Eye (tissue), 1 donor: ENCODE results near the gene INTS11.
A peak's percentile ranks its signal among the peaks of the same experiment; 100 is the strongest.

Experiments
- DNase-seq: peaks from one replicate; pipeline ENCODE4 v3.0.0-alpha.2; 2015

The INTS11 gene

DNA sequence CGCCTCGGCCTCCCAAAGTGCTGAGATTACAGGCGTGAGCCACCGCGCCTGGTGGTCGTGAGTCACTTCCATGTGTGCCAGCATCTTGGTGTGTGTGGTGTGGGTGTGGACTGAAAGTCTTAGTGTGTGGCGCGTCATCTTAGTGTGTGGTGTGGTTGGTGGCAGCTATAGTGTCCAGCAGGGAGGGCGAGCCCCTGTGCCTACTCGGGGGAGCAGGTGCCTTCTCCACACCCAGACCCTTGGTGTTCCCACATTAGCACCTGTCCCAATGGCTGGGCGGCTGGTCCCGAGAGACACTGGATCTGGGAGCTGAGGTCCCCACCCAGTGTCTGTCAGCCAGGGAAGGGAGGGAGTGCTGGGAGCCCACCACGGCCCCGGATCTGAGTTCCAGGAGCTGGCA is 41.5 kb downstream of the INTS11 start:
- DNase-seq = no peak

- DNase-seq = no peak
Measured at GRCh38 chr1:1281533-1282321, 42.7 kb downstream of the INTS11 start.

DNA sequence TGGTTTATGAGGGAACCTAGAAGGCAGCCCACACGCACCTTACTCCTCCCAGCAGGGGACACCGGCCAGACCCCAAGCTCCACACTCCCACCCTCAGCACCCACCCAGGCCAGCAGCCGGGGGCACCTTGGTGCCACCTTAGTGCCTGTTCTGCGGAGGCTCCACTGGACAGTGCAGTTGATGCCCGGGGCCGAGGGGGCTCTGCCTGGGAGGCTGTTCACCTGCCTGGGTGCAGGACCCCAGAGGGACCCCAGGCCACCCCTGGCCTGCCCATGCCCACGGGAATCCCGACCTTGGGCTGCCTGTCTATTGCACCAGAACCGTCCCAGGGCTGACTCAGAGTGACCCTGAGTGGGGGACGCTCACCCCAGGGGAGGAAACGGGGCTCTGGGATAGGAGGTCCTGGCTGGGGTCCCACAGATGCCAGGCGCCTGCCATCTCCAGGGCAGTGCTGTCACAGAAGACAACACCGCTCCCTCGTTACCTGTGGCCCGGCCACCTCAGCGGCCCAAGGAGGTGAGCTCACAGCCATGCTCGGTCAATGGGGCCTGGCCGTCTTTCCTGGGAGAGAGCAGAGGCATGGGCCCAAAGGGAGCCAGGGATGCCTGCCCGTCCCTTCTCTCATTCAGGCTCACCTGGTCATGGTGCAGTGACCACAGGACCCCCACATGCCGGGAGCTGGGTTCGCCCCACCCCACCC is 43.5 kb downstream of the INTS11 start:
- DNase-seq = no peak

DNA sequence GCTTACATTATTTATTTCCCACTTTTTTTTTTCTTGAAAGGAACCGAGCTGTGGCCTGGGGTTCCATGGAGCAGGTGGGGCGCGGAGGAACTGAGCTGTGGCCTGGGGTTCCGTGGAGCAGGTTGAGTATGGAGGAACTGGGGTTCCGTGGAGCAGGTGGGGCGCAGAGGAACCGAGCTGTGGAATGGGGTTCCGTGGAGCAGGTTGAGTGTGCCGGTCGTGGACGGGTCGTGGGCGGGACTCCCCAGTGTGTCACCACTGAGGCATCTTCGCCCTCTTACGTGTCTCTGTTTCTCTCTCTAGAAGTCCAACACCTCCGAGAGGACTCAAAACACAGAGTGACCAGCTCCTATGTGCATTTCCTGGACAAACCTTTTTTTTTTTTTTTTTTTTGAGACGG is 45.4 kb downstream of the INTS11 start:
- DNase-seq = no peak

DNA sequence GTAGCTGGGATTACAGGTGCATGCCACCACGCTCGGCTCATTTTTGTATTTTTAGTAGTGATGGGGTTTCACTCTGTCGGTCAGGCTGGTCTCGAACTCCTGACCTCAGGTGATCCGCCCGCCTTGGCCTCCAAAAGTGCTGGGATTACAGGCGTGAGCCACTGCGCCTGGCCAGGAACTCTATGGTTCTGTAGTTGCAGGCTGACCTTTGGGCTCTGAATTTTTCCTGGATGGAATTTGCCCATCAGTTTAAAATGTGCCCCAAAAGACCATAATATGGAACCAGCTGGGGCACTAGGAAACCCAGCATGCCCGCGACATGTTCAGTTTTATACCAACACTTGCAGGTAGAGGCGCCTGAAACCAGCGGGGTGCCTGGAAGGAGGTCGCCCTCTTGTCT is 45.8 kb downstream of the INTS11 start:
- no peak for DNase-seq

- DNase-seq = no peak
Measured at GRCh38 chr1:1275836-1276235, 48.6 kb downstream of the INTS11 start.

GRCh38 chr1:1274931-1275431 is 49.5 kb downstream of the INTS11 start:
- DNase-seq = no peak

- DNase-seq = no peak
Measured at GRCh38 chr1:1274299-1274930, 50.0 kb downstream of the INTS11 start.

DNA sequence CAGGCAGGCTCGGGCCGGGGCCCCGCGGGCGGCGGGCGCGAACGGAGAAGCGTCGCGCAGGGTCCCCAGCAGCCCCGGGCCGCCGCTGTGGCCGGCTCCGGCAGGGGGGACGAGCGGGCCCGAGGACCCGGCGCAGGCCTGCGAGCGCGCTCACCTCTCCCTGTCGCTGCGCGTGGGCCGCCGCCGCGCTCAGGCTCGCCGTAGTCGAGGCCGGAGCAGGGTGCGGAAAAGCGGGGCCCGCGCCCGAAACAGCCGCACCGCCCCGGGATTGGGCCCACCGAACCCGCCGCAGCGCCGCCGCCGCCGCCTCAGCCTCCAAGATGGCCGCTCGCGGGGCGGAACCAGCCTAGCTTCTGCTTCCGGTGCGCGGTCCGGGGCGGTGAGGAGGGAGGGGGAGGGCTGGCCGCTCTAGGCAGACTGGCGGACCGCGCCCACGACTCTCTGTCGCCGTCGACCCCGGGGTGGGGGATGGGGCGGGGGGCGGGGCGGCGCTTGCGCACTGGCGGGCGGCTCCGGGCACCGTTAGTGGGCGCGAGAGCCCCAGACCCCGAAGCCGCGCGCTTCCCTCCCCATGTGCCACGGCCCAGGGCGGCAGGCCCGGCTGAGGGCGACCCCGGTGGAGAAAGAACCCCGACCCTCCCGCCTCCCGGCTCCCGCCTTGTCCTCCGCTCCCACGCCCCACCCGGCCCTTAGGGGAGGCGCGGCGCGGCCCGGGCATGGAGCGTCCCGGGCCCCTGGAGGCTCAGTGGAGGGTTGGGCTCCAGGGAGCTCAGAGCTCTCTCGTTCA is 50.8 kb downstream of the INTS11 start, which contains the start of gene UBE2J2:
Gene UBE2J2, minus strand, starts transcription at position 343 of the 787 bp plus-strand sequence. CDS start 5,862 bp downstream, outside the sequence.
- DNase-seq = peak; percentile 94

DNA sequence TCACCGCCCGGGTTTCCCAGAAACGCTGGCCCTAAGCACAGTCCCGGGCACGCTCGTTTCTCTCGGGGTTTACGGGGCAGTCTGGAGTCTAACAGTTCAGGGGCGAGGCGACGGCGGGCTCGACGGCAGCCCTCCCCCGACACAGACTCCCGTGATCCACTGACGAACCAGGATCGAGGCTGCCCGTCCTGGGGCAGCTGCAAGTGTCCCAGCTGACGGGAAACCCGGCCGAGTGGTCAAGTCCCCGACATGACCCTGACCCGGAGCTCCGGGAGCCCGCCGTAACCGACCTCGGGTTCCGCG is 51.3 kb downstream of the INTS11 start:
- DNase-seq = peak; percentile 13

DNA sequence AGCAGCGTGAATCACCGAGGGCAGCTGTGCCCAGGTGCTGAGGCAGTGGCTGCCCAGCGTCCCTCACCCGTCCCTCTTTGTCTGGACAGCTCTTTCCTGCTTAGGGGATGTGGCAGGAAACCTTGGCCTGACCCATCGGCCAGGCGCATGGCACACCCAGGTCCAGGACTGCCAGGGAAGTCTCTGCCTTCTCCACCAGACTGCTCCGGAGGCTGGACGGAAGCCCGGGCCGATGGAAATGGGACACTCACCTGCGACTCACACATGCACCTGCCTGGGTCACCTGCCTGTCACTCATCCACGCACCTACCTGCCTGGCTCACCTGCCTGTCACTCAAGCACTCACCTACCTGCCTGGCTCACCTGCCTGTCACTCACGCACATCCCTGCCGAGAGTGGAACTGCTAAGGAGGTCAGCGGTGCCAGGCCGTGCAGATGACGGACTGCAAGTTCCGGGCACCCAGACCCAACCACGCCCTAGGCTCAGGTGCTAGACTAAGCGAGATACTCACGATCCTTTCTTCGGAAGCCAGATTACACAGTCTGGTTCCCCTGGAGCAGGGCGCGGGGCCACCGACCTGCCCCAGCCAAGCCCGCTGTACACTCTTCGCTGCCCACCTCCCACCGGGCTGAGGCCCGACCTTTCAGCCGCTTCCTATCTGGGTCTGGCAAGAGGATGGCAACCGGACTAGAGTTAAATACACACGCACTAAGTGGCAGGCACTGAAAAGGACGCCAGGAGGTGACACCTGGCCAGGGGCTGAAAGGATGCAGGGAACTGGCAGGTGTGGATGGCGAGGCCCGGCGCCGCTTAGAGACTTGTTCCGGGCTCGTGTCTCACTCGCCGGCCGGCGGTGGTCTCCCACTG is 51.9 kb downstream of the INTS11 start:
- no peak for DNase-seq

DNA sequence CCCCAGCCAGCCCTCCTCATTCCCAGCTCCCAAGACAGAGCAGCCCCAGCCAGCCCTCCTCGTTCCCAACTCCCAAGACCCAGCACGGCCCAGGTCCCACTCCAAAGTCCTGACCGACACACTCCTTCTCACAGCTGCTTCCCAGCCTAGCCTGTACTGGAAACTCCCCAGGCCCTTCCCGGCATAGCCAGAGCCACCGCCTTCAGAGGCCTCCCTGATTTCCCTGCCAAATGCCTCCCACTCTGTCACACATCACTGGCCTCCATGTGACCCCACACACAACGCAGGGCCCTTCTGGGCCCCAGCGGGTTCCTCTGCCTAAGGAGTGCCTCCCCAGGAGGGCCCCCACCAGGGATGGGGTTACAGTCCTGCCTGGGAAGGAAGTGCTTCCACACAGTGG is 53.6 kb downstream of the INTS11 start:
- no peak for DNase-seq

GRCh38 chr1:1268284-1268682 is 56.2 kb downstream of the INTS11 start:
- no peak for DNase-seq

- DNase-seq = no peak
Measured at GRCh38 chr1:1267488-1268283, 56.8 kb downstream of the INTS11 start.

DNA sequence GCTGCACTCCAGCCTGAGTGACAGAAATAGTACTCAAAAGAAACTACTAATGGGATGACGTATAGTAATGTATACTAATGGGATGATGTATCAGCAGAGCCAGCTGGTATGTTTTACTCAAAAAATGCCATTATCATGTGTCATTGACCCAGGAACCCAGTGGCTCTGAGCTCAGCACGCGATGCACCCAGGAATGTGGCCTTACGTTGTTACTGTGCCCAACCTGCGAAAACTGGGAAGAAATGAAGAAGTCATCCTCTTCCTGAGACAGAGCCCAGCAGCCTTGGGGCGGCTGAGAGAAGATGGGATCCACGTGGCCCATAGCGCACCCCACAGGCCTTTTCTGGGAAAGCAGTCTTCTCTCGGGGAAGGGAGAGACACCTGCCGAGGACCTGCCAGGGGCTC is 59.6 kb downstream of the INTS11 start:
- DNase-seq = no peak

DNA sequence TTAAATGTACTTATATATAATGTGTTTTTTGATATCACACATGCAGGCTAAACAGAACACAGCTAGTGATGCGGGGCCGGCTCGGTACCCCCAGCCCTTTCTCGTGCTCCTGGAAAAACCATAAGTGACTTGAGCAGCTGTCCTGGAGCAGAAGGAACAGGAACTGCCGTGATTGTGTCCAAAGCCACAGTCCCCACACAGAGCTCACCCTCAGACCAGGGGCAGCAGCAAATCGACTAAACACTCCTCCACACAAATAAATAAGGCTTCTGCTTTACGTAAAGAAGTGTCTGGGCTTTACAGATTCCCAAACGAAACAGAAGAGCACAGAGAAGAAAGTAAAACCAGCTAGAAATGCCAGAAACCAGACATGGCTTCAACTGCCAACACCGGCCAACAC is 60.4 kb downstream of the INTS11 start:
- no peak for DNase-seq

- DNase-seq = no peak
Measured at GRCh38 chr1:1262758-1263157, 61.7 kb downstream of the INTS11 start.

- no peak for DNase-seq
Measured at GRCh38 chr1:1262071-1262470, 62.4 kb downstream of the INTS11 start.
